Pulmonary artery endothelial cell (primary cell): ENCODE data around the gene TFCP2L1. TPM values are rescaled to one million over a fixed set of nuclear protein-coding genes. Genes with fewer than 3 reads are reported as not detected.

ENCODE experiments used
- DNase-seq: peaks from one replicate; pipeline ENCODE4 v3.0.0-alpha.2; 2011; ENCODE audit warnings: low read depth, low spot score
- total RNA-seq: library from RNA; depleted of rRNA; stranded (reverse); fragments of >200 nt; gene quantifications from 2 replicates; pipeline ENCODE4 v1.2.3, GENCODE V29; 2014

TFCP2L1 gene
- total RNA-seq, 1 donor from 2014 or later = not detected

DNA sequence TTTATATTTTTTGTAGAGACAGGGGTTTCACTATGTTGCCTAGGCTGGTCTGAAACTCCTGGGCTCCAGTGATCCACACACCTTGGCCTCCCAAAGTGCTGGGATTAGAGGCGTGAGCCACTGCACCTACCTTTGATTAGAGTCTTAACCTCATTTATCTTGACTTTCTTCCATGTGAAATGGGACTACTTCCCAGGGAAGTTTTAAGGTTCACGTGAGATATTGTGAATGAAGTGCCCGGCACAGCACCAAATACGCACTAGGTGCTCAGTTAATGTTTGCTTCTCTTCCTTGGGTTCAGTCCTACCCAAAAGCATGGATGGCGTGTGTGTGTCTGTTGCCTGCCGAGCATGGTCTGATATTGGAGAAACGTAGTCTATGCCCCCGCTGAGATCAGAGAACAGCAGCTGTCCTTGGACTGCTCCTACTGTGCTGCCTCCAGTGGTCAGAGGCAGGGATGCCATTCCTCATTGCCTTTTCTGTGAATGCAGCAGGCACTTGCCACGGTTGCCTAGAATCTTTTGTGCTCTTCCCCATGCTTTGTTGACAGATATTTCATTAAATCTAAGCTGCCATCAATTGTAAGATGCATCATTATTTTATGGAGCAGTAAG is 12.3 kb upstream of the TFCP2L1 start:
- DNase-seq = no peak

DNA sequence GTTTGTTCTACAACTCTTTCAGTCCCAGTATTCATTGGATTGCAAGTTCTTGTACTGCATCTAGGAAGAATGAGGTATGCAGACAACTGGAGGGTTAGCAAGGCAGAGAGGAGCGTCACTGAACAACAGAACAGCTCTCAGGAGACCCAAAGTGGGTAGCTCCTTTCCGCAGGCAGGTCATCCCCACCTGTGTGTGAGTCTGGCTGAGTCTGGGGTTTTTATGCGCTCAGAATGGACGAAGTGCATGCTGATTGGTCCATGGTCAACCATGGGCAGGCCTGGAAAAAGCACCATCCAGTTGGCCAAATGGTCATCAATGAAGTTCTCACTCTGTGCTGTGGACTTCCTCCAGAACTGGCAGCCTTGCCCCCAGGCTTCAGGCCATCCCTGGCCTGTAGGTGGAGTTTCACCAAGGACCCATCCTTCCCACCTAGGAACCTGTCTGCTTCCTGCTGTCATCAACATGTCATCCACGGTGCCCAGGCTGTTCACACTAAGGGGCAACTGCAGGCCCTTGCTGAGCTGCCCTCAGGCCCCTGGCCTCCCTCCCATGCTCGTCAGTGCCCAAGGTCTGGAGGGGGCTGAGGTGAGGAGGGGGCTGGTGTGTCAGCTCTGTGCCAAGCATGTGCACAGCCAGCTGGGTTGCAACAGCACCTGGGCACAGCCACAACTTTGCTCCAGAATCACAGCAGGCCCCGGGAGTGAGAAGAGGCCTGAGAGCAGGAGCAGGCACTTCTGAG is 11.1 kb upstream of the TFCP2L1 start:
- no peak for DNase-seq

DNA sequence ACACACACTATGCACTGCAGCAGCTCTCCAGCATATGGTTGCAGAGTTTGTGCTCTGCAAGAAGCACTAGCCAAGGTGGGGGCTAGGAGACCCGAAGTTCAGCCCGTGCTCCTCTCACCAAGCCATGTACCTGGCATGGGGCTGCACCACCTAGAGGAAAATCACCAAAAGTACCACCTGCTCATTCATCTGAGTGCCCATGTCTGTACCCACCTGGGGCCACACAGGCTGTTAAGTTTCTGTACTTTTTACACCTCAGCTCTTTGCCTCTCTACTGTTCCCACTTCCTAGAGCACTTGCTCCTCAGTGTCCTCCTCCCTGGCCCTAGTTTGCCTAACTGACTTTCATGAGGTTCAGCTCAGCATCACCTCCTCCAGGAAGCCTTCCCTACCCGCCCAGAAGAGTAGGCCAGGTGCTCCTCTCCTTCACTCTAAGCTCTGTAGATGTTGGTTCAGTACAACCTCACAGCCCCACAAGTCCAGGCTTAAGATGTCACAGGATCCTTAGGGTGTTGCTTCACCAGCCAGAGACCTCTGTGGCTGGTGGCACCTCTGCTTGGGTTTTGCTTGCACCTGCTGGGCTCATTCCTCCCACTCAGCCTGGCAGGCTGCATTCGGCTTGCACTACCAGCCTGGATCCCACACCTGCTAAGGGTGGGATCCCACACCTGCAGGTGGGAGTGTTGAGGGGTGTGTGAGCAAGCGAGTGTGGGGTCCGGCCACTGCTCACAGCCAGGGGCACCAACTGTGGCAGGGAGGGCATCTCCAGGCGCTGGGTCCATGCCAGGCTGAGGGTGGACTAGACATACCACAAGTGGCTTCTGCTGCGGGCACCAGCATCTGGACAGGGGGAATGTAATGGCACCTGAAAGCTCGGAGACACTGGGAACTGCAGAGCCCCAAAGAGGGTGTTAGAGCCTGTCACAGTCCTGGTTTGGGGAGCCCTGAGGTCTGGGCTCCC is 10.2 kb upstream of the TFCP2L1 start:
- DNase-seq = no peak

DNA sequence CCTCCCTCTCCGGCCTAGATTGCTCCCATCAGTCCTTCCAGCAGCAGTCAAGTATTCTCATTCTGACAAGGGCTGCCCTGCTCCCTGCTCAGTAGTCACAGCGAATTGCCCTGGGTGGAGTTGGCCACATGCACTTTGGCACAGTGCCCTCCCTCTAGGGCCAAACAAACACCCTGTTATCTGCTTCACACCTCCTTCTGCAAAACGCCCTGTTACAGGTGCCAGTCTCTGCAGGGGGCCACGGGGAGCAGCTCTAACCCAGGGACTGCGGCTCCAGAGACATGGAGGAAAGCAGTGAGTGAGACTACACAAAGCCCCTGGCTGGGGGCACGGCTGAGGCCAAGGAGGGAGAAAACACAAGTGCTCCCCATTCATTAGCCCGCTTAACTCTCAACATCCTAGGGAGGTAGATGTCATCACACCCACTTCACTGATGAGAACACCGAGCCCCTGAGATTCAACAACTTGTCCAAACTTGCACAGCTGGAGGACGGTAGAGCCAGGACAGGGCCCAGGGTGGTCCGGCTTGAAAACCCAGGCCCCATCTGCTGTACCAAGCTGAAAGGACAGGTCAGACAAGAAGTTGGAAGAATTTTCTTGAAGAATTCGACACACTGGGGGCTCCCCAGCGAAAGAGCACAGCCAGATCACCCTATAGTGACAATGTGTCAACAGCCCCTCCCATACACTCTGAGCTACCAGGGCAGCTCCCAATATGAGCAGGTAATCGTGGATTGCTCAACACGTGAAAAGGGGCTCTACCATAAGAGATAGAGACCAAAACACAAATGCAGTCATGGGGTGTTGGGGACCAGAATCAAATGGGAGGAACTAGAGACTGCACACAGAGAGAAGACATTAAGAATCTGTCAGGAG is 8.7 kb upstream of the TFCP2L1 start:
- no peak for DNase-seq

DNA sequence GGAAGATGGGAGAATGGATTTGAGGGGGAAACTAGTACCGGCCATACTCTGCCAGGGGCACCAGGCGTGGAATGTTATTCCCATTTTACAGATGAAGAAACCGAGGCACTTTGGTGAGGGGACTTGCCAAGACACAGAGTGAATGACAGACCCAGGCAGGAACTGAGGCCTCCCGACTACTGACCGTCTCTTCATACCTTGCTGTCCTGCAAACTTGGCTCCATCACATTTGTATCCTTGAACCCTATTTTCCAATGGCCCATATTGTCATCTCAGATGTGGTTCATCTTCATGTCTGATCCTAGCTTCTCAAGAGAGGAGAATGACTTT is 6.2 kb upstream of the TFCP2L1 start:
- no peak for DNase-seq

DNA sequence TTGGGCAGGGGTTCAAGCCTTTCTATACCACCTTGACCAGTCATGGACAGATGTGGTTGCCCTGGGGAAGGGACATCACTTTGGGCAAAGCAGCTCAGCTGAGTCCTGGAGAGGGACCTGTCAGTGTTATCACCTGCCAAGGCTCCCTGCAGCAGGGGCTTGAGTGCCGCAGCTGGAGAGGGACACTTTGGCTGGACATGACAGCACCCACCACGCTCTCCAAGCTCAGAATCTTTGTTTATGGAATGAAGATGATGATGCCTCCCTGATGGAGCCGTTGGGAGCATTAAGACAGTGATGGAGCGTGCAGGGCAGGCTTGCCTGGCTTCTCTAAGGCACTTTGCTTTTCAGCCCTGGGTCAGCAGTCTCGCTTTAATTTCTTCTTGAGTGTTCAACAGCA is 4.3 kb upstream of the TFCP2L1 start:
- DNase-seq = no peak

DNA sequence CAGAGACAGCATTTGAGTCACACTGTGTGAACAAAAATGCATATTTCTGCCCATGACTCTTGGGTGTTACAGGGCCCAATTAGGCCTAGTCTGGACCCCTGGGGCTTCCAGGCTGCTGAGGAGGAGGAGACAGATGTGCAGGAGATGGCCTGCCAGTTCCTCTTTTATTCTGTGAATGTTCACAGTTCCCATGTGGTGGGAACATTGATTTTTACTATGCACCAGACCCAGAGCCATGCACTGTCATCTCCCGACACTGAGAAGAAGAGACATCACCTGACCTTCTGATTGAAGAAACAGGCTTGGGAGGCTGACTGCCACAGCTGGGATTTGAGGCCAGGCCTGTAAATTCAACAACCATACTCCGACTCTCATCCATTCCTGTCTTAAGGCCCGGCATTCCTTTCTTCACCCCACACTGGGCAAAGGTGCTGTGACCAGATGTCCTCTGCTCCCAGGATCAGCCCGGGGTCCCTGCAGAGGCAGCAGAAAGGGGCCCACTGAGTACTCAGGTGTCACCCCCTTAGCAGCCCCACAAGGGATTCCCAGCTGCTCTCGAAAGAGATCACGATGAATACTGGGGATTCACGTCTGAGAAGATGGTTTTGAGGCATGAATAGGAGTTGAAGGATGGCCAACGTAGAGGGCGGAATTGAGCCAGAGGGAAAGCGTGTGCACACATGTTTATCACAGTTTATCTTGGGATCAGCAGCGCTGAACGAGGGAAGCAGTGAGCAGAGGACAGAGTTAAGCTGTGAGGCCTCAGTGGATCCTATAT is 3.6 kb upstream of the TFCP2L1 start:
- no peak for DNase-seq

DNA sequence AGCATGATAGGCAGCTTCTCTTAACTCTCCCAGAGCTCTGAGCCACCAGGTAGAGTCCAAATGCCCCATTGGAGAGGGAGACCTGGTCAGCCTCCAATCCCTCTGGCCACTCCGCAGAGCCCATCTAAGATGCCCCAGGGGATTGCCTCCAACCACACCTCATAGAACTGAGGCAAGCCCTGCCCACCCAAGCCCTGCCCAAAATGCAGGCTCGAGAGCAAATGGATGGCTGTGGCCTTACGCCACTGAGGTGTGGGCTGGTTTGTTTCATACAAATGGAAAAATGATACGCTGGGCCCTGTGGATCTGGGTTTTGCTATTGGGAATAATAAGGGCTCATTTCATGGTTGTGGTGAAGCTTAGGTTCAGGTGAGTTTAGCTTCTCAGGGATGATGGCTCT is 3.0 kb upstream of the TFCP2L1 start:
- DNase-seq = no peak

DNA sequence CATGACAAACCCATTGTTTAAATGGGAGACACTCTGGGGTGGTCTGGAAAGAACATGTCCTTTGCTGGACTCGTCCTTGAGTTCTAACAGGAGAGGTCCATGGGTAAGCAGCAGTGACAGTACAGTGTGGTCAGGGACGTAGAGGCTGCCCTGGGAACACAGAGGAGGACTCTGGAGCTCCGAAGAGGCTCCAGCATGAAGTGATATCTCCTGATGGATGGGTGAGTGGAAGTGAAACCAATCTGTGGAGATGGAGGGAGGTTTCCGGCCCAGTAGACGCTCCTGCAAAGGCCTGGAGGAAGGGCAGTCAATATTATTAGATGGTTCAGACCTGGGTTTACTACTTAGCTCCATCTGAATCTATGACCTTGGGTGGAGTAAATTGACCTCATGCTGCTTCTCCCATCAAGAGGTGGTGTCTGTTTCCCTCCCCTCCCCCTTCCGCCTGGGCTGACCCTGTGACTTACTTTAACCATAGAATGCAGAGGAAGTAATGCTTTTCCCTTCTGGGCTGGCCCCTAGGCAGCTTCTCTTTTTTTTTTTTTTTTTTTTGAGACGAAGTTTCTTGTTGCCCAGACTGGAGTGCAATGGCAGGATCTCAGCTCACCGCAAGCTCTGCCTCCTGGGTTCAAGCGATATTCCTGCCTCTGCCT is 2.3 kb upstream of the TFCP2L1 start:
- DNase-seq = no peak

DNA sequence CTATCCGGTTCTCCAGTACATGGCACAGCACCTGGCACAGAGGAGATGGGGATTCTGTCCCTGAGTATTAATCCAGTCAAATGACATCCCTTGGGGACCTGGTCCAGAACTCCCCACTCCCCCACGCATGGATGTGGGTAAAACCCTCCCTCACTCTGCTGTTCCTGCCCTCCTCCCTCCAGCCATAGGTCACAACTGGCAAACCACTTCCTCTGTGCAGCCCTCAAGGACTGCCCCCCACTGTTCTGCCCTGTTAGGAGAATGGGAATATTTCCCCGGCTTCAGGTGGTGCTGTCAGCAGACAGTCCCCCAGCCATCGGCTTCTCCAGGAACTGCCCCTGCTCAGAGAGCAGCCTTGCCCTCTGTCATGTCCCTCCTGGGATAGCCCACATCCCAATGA is 1.5 kb upstream of the TFCP2L1 start:
- no peak for DNase-seq

DNA sequence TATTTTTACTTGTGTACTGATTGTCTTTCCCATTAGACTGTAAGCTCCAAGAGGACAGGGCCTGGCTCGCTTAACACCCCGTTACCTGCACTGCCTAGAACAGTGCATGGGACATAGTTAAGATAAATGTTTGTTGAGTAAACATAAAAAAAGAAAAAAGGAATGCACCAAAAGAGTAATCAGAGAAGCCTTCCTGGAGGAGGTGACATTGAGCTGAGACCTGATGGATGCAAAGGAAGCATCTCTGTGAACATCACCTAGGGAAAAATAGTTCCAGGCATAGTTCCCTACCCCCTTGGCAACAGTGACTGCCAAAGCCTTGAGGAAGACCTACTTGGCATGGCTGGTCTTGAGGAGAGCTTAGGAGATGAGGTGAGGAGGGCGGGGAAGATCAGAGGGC is 924 bp upstream of the TFCP2L1 start:
- DNase-seq = no peak

DNA sequence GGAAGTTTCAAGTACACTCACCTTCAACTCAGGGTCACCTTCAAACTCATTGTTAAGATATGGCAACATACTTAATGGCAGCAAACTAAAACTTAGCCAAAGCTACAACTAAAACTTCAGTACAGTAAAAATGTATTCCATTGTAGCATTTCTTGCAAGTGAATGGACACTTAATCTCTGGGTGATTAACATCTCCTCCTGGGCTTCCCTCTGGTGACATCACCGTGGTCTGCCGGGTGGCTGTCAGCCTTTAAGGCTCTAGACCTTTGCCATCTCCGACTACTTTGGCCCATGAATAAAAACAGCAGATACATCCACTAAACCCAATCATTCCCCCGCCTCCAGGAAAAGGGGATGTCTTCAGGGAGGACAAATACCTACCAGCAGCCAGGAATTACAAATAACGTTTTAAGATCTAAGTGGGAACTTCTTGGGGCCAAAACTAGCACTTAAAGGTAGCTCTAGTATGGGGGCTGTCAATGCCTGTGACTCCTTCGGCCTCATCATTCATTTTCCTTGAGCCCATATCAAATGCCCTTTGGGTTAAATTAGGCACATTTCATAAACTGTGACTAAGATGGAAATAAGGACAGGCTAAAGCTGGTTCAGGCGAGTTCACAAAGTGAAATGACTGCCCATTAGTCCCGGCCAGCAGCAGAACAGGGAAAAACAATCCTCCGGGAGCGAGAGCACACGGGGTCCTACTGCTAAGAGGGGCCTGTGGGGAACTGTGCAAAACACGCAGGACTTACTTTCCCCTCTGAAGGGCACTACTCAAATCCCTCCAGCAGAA is 1.1 kb downstream of the TFCP2L1 start:
- no peak for DNase-seq

DNA sequence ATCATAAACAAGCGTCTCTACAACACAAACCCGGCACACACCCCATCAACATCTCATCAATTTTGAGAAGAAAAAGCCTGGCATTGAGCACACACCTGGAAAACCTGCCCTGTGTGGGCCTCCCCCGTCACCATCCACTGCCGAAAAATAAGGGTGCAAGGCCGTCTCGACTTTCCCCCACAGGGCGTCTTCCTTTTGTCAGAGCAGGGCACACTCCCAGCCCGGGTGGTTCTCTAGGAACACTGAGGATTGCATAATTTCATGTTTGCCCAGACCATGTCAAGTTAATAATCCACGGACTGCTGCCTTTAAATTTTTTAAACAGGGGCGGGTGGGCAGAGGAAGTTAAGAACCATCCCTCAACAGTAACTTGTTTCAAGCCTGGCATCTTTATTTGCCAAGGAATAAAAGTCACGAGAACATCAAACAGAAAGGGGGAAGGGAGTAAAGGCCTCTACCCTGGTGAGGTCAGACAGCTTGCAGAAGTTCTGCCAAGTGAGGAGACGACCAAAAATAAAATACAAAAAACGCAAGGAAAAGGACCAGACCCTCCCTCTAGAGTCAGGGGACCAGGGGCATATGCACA is 2.1 kb downstream of the TFCP2L1 start:
- no peak for DNase-seq

DNA sequence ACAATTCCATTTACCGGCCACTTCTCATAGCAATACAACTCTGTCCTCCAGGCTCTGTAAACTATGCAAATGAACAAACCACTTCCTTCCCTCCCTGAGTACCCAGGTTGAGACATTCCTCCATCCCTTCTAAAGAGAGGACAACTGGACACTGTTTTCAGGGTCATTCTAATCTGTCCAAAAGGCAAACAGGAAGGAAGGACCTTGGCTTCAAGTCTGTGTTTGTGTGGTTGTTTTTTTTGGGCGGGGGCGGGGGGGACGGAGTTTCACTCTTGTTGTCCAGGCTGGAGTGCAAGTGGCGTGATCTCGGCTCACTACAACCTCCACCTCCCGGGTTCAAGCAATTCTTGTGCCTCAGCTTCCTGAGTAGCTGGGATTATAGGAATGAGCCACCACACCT is 3.3 kb downstream of the TFCP2L1 start:
- no peak for DNase-seq

DNA sequence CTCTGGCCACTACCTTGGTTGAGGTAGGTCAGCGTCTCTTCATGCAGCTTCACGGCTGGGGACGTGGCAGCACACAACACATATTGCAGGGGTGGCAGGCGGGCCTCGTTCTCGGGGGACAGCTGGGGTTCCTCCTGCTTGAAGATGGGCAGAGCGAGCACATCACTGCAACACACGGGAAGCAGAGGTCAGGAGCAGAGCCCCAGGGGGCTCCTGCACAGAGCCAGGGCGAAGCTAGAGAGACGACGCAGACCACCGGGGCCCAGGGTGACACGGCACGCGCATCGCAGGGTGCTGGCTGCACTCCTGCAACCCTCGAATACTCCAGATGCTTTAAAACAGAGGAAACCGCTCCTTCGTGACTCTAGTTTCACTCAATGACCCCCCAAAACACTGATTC is 3.9 kb downstream of the TFCP2L1 start:
- no peak for DNase-seq

DNA sequence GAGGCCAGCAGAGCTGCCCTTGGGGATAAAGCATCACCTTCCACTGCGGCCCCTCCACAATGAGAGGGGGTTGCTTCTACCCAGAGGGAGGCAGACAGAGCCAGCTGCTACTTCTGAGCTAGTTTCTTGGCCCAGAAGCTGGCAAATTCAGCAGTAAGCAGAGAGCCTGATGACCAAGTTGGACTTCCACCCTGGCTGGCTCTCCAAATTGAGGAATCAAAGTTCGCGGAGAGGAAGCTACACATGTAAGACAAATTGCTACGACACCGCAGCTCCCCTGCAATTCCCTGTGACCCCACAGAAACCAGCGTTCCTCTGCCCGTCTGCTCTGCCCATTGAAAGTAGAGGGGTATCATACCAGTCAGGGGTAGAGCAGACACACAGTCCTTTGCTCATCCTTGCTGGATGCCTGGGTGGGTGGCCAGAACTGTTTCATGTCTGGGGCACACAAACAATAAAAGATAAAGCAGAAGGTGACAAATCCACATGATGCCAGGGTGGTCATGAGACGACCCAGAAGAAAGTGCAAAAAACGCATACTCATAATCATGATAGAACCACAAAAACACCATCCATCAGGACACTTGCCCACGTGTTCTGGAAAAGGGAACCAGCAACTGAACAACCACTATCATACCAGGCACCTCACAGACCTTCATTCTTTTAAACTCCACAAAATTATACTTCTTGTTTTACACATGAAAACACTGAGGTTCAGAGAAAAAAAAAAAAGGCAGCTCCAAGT is 5.4 kb downstream of the TFCP2L1 start:
- DNase-seq = no peak

DNA sequence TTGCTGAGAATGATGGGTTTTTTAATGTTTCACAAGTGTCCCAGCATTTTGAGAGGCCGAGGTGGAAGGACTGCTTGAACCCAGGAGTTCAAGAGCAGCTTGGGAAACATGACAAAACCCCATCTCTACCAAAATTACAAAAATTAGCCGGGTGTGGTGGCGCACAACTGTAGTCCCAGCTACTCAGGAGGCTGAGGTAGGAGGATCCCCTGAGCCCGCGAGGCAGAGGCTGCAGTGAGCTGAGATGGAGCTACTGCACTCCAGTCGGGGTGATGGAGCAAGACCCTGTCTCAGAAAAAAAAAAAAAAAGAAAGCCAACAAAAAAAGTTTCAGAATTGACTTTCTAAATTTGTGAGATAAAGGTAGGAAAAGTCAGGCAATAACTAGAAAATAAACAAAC is 8.7 kb downstream of the TFCP2L1 start:
- DNase-seq = no peak

DNA sequence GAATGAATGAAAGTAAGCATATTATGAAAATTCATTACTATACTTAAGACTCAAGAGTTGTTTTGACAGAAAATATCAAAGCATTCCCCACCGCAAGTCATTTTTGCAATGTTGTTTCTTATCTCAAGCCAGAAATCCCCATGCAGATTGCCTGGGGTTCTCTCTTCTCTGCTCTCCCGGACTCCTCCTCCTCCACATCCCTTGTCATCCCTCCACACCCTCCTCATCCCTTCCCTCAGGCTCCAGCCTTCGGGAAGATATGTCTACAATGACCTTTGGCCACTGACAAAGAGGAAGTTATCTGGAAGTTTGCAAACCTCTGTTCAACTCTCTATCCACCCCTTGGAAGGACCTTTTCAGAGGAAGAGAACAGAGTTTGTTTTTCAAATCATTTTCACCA is 11.9 kb downstream of the TFCP2L1 start:
- no peak for DNase-seq
